GM18507 (cell line): Measurements from ENCODE around the gene MAP3K14.
"Not testable (repeated sequence)": the region's sequence is repeated elsewhere in the genome, so short reads cannot be mapped to it uniquely, and the experiment has no call there.

Source experiments
- DNase-seq: peaks from one replicate; pipeline ENCODE4 v3.0.0; 2011; ENCODE audit warnings: low read depth; ENCODE audit not compliant: insufficient read length; ENCODE audit errors: extremely low spot score
- FAIRE-seq: peaks from 2 replicates; lab custom pipeline; 2011; peaks lifted over from hg19 to GRCh38; lab: Jason Lieb, UNC

The MAP3K14 gene

GRCh38 chr17:45316434-45317110, at the start of gene MAP3K14:
Gene MAP3K14 (minus strand): TSS chr17:45317020. CDS start chr17:45290745, 26,275 bp downstream.
- no peak for DNase-seq
- no peak for FAIRE-seq

GRCh38 chr17:45366049-45366448, 49.2 kb upstream of the MAP3K14 start:
- DNase-seq: no peak
- FAIRE-seq: no peak

GRCh38 chr17:45364531-45365390, 47.9 kb upstream of the MAP3K14 start:
- no peak for DNase-seq
- FAIRE-seq: peak; percentile 18

- DNase-seq: no peak
- FAIRE-seq: no peak
Measured at GRCh38 chr17:45363498-45363897, 46.7 kb upstream of the MAP3K14 start.

- DNase-seq (no peak), FAIRE-seq (no peak)
Measured at GRCh38 chr17:45361976-45362375, 45.2 kb upstream of the MAP3K14 start.

GRCh38 chr17:45361451-45361850, 44.6 kb upstream of the MAP3K14 start:
- FAIRE-seq (no peak), DNase-seq (no peak)

GRCh38 chr17:45357364-45357997, 40.7 kb upstream of the MAP3K14 start:
- DNase-seq: no peak

GRCh38 chr17:45355087-45355486, 38.3 kb upstream of the MAP3K14 start:
- FAIRE-seq (no peak), DNase-seq (no peak)

More at GRCh38 chr17:45357364-45357997, 40.7 kb upstream of the MAP3K14 start:
- no peak for FAIRE-seq

- DNase-seq (no peak), FAIRE-seq (peak; percentile 62)
Measured at GRCh38 chr17:45353043-45353442, 36.2 kb upstream of the MAP3K14 start.

- DNase-seq: no peak
- no peak for FAIRE-seq
Measured at GRCh38 chr17:45351831-45352230, 35.0 kb upstream of the MAP3K14 start.

- no peak for FAIRE-seq
- DNase-seq: no peak
Measured at GRCh38 chr17:45347444-45347843, 30.6 kb upstream of the MAP3K14 start.

- FAIRE-seq (no peak), DNase-seq (no peak)
Measured at GRCh38 chr17:45346216-45347015, 29.6 kb upstream of the MAP3K14 start.

GRCh38 chr17:45345554-45346215, 28.9 kb upstream of the MAP3K14 start:
- no peak for DNase-seq
- FAIRE-seq: no peak

GRCh38 chr17:45345246-45345553, 28.4 kb upstream of the MAP3K14 start:
- no peak for FAIRE-seq

GRCh38 chr17:45343967-45344664, 27.3 kb upstream of the MAP3K14 start:
- not testable (repeated sequence) for FAIRE-seq, DNase-seq

More at GRCh38 chr17:45345246-45345553, 28.4 kb upstream of the MAP3K14 start:
- no peak for DNase-seq

GRCh38 chr17:45342871-45343526, 26.2 kb upstream of the MAP3K14 start:
- DNase-seq: no peak

GRCh38 chr17:45342306-45342705, 25.5 kb upstream of the MAP3K14 start:
- DNase-seq (no peak), FAIRE-seq (no peak)

More at GRCh38 chr17:45342871-45343526, 26.2 kb upstream of the MAP3K14 start:
- no peak for FAIRE-seq

GRCh38 chr17:45341533-45342158, 24.8 kb upstream of the MAP3K14 start:
- FAIRE-seq: no peak
- DNase-seq: no peak
